HuH-7 (cell line): ENCODE results near the gene GPX4.
A peak's percentile ranks its signal among the peaks of the same experiment; 100 is the strongest.

ENCODE experiments used
- DNase-seq: peaks from one replicate; pipeline ENCODE4 v3.0.0; 2011; ENCODE audit warnings: low spot score

Gene GPX4

DNA sequence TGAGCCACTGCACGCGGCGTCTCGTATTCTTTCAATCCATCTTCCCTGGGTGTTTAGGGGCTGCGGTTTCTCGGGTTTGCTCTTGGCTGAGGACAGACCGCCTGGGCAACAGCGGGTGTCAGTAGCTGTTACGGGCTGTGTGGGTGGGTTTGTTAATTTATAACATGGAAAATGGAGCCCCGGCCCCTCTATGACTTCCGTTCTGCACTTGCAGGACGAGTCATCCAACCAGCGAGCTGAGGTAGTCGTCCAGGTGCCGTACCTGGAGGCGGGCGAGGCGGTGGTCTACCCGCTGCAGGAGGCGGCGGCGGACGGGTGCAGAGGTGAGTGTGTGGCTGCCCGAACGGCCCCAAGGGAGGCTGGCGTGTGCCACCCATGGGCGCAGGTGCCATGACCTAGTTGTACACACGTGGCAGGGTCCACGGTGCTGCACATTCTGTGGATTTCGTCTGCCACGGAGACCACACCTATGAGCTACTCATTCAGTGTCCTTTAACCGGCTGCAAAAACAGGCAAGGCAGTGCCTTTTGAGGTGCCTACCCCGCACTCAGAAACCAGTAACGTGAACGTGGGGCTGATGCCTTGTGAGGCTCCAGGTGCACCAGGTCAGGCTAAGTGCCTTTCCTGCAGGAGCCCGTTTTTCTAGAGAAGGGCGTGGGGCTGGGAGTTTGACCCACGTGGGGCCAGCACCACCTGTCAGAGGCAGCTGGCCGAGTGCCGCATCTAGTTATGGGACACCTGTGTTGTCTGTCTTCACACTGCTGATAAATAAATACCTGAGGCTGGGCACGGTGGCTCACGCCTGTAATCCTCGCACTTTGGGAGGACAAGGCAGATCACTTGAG lies 19.5 kb upstream of the GPX4 start:
- DNase-seq, result no peak

DNA sequence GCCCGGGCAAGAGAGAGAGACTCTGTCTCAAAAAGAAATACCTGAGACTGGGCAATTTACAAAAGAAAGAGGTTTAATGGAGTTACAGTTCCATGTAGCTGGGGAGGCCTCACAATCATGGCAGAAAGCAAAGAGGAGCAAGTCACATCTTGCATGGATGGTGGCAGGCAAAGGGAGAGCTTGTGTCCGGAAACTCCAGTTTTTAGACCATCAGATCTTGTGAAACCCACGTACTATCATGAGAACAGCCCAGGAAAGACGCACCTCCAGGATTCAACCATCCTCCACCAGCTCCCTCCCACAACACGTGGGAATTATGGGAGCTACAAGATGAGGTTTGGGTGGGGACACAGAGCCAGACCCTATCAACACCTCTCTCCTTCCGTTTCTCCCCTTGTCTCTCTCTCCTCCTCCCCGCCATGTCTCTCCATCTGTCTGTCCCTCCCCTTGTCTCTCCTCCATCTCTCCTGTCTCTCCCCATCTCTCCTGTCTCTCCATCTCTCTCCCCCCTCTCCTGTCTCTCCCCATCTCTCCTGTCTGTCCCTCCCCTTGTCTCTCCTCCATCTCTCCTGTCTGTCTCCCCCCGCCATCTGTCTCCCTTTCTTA lies 18.6 kb upstream of the GPX4 start:
- DNase-seq, result no peak

DNA sequence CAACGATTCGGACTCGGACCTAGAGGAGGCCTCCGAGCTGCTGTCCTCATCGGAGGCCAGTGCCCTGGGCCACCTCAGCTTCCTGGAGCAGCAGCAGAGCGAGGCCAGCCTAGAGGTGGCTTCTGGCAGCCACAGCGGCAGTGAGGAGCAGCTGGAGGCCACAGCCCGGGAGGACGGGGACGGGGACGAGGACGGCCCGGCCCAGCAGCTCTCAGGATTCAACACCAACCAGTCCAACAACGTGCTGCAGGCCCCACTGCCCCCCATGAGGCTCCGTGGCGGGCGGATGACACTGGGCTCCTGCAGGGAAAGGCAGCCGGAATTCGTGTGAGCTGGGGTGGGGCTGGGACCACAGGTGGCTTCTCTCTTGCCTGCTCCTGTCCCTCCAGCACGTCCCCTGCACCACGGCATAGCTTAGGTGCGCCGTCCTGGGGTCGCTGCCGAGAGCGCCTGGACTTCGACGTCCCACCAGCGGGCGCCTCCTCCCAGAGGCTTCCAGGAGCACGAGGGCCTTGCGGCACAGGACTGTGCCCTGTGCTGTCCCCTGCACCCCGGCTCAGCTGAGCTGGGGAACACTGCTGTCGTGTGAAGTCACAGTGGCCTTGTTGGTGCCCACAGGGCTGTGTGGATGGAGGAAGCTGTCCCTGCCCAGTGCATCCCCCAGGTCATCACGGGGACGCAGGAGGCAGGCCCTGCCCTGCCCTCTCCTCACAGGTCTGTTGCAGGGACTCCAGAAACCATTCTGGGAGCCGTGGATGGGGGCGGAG lies 17.9 kb upstream of the GPX4 start:
- no peak for DNase-seq

DNA sequence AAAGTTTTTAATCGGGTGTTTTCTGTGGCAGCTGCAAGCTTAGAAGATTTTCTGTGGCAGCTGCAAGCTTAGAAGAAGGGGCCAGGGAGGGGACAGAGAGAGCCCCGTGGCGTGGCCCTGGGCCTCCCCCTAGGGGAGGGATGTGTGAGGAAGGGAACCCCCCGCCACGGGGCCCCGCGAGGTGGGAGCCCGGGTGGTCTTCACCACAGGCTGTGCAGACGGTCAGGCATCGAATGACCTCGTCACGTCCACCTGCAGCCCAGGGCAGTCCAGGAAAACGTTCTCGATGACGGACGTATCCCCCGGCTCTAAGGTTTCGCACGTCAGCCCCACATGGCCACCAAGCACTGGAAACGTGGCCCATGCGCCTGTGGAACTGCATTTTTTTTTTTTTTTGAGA lies 17.2 kb upstream of the GPX4 start:
- no peak for DNase-seq

DNA sequence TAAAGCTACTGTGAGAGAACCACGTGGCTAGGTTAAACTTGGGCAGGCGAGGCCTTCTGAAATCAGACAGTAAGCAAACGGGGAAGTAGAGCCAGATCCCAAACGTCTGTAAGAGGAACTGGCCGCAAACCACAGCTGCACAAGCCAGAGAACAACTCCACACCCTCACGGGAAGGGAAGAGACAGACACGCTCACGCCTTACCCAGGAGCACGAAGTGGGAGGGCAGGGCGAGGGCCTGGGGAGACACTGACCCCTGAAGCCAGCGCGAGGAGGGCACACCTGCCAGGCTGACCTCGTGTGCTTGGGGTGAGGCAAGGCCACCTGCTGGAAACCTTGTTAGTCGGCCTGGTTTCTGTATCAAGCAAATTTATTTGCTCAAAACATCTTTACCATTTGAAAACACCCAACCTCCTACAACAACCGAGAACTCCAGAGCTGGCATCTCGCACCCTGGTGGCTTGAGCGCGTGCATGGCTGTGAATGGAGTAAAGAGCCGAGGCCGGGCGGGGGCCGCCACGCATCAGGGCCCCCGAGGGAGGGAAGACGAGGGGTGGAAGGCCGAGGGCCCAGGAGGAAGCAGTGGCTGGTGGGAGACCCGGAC lies 15.9 kb upstream of the GPX4 start:
- DNase-seq, result no peak

DNA sequence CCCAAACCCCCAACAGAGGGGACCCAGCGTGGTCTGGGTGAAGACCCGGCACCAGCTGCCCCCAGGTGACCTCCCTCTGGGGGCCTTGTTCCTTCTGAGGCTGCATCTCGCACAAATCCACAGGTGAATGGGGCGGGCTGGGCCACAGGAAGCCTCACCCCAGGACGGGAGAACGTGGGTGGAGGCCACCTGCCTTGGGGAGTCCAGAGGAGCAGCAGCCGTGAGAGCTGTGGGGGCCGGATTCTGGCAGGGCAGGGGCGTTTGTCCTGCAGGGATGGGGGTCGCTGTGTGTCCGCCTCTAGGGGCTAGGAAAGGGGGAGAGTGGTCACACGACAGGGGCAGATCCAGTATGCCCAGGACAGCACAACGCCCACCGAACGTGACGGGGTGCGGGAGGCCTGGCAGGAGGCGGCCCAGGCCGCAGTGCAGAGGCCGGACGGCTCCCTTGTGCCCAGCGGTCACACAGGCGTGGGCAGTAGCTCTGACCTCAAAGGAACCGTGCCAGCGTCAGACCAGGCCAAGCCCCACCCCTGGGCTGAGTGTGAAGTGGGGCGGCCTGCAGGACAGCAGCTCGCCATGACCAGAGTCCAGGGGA lies 15.3 kb upstream of the GPX4 start:
- DNase-seq, result no peak

DNA sequence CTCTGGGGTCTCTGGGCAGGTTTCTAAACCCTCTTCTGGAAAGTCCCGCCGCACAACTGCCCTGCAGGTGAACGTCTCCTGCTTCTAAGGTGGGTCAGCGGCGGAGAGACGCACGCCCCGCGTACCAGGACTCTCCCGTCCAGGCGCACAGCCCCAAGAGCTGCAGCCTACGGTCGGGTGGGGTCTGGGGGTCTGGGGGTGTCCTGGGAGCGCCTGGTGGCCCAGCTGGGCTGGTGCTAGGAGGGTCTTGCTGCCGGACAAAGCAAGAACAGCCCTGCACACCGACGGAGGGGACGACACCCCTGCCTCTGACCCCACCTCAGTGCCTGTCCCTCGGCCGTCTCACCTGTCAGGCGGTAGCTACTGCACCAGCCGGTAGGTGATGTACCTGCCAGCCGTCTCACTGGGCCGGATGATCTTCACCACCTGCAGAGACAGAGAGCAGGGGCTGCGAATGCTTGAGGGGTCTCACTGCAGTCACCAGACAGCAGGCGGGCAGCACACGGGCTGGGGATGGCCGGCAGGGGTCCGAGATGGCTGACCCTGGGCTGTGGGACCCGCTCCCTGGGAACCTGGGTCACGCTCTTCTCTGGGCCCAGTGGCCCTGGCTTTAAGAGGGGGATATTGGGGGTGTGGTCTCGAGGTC lies 14.5 kb upstream of the GPX4 start:
- DNase-seq, result no peak

DNA sequence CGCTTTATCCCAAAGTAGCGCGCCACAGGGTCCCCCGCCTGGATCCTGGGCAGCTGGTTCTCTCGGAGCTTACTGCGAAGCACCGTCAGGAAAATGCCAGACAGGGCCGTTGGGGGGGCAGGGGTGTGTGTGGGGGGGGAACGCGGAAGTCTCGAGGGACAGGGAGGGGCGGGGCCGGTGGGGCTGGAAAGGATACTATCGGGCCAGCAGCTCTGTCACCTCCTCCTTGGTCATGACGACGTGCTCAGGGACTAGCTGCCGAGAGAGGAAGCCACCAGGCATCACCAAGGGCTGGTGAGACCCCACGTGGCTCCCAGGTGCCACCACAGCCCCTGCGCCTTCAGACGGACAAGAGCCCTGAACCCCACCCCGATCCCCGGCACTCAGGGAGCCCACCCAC lies 13.9 kb upstream of the GPX4 start:
- DNase-seq, result no peak

DNA sequence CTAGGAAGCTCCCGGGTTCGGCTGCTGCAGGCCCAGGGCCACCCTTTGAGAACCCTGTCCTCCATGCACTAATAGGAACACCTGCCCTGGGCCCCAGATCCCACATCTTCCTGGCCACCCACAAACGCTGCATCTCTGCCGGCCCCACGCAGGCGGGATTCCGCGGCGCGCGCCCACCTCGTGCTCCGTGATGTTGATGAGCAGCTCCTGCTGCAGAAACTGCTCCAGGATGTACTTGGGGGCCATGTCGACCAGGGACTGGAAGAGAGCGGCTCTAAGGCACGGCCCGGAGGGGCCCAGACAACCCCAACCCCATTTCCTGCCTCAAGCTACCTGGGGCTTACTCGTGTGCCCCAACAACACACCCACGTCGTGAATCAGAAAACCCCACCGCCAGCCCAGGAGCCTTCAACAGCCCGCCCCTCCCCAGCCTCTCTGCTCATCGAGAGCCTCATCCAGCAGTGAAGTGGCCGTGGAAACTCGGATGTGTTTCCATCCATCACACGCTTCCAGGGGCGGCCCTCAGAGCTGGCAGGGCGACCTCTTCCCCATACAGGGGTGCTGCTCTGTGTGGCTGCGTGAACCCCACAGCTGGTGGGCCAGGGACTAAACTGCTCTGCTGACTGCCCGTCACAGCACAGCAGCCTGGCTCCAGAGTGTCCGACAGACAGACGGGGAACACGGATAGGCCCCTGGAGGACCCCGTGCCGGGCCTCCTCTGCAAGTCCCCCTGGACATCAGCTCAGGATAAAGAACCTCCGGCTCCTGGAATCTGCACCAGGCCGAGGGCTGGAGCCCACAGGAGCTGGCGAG lies 12.9 kb upstream of the GPX4 start:
- DNase-seq, result no peak

DNA sequence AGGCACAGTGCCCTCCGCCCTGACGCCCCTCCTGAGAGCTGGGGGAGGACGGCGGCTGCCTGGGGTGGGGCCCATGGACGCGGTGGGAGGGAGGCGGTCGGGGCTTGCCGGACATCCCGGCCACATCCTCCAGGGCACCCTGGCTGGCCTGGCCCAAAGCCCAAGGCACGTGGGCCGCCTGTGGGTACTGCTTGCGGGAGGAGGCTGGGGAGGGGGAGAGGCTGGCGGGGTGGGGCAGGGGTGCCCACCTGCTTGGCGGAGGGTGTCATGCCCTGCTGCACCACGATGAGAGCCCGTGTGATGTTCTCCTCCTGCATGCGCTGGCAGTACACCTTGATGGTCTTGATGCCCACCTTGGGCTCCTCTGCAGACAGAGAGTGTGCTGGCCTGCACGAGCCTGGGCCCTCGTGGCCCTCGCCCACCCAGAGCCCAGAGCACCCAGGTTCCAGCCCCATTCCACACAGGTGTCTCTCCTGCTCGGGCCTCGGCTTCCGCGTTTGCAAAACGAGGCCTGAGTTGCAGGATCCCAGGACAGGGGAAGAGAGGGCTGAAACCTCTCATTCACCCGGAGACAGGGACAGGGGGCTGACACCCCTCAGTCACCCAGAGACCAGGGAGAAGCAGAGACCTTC lies 12.1 kb upstream of the GPX4 start:
- DNase-seq, result no peak

DNA sequence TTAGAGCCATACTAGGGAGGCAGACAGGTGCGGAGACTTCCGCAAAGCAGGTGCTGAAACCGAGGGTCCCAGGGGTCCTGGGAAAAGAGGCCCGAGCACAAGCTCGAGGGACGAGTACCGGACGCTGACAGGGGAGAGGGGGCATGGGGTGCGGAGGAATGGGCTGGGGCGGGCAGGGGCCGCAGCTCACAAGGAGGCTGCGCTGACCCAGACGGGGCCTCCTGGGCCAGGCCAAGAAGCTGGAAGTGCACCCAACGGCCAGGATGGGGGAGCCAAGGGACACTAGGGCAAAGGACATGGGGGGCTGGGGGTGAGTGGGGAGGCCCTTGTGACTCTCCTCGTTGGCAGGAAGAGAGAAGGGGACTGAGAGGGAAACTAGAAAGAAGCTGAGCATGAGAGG lies 10.5 kb upstream of the GPX4 start:
- DNase-seq, result no peak

DNA sequence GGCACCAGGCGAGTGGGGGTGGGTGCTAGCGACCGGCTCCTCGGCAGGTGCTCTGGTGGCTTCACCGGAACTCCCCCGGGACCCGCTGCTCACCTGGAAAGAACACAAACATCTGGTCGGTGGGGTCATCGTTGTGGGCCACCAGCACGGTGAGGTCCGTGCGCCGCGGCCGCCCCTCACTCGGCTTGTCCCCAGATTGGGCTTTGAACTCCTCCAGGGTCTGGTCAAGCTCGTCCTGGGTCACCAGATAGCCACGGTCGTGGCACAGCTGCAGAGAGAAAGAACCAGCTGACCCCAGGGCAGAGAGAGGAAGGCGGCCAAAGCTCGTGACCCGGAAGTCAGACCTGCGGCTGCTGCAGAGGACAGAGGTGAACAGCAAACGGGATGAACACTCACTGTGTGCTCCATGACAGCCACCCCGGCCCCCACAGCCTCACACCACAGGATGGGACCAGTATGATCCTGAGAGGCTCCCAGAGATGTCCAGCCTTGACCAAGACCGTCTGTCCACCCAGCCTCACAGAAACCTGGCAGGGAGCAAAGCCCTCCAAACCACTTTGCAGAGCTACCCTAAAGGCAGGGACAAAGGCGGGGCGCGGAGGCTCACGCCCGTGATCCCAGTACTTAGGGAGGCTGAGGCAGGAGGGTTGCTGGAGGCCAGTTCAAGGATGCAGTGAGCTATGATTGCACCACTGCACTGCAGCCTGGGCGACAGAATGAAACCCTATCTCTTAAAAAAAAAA lies 9.8 kb upstream of the GPX4 start:
- no peak for DNase-seq

DNA sequence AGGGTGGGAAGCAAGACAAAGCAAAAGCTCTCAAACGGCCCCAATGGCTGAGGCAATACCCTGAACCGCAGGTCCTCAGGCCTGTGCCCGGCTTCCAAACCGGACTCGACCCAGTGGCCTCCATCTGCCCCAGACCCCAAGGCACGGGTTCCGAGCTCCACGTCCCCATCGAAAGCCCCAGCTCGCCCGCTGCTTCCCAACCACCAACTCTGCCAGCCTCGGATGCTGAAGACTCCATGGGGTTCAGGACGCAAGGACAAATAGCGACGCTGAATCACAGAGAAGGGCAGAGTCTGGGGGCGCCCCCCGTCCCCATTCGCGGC lies 9.2 kb upstream of the GPX4 start:
- no peak for DNase-seq

DNA sequence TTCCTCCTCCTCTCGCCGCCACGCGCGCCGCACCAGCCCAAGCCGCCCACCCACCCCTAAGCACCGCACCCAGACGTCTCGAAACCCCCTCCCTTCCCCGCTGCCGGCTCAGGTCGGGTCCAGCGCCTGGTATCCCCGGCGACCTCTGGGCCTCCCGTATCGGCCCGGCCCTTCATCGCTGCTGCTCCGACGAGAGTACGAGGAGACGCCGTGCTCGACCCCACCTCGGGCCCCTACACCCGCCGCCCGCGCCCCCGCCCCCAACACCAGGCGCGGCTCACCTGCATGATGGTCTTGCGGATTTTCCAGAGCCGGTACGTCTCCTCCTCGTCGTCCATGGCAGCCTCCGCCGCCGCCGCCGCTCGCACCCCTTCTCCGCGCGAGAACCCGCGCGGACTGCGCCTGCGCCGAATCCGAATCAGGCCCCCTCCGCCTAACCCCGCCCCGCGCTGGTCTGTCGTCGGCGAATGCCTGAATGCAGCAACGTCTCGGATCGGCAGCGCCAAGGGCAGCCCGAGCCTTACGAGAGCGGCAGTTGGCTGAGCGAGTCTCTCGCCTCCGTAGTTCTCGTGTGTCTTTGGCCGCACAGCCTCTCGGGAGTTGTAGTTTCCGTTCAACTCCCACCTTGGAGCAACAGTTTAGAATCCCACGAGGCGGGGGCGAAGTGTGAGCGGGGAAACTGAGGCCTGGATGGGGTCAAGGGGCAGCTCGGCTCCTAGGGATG lies 8.7 kb upstream of the GPX4 start, which contains the start of gene POLR2E:
Gene POLR2E, minus strand, starts transcription at position 398 of the 724 bp plus-strand sequence. Its CDS starts 60 bp downstream, at position 338.
- DNase-seq, result peak; percentile 89

DNA sequence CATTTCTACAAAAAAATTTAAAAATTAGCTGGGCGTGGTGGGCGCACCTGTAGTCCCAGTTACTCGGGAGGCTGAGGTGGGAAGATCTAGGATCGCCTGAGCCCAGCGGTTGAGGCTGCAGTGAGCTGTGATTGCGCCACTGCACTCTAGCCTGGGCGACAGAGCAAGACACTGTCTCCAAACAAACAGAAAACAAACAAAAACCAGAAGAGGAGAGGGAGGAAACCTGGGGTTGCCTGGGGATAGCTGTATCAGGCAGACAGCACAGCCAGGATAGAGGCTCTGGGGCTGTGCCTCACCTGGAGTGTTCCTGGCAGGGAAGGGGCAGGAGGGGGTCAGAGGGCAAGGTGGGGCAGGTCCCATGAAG lies 6.0 kb upstream of the GPX4 start:
- DNase-seq, result peak; percentile 60

DNA sequence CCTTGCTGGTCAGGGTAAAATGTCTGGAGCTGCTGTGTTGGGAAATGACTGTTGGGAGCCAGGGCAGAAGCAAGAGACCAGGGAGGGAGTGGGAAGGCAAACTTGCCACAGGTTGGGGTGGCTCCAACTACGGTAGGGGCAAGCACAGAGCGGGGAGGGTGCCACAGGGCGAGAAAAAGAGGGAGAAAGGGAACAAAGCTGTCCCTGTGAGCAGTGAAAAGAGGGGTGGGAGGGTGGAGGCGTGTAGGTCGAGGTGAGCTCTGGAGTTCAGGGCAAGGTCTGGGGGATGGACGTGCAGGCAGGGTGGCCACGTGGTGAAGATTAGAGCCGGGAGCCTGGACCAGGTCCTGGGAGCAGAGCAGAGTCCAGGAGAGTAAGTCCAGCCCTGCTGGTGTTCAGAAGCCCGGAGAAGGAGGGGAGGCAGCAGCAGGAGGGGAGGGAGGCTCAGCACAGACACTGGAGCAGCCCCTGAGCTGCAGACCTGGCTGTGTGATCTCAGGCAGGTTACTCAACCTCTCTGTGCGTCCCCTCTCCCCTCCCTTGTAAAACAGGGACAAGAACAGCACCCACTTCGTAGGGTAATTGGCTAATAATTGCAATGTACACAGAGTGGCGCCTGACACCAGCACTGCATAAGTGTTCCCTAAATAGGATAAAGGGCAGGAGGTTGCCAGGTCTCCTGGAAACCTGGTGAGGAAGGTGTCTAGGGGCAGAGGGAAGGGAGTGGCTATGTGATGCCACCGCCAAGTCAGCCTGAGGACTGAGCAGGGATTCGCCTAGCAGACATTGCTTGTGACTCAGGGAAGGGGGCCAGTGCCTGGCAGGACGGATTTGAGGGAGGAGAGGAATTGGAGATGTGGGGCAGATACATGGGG lies 5.4 kb upstream of the GPX4 start:
- DNase-seq, result peak; percentile 56

DNA sequence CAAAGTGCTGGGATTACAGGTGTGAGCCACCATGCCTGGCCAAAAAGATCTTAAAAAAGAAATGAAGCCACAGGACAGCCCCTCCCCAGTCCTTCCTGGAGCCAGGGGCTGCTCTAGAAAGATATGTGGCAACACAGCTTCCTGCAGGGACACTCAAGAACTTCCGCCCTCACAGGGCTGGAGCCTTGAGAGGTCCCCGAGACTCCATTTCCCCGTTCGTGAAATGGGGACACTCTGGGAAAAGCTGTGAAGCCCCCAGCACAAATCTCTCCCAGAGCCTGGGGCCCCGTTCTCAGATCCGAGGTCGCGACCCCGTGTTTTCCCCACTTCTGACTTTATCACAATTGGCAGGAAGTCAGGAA lies 2.5 kb upstream of the GPX4 start:
- no peak for DNase-seq
